Skeletal muscle satellite cell (primary cell): Measurements from ENCODE around the gene ENPP6.
"Not testable (repeated sequence)": the region's sequence is repeated elsewhere in the genome, so short reads cannot be mapped to it uniquely, and the experiment has no call there.

Experiments used
- H3K27me3 ChIP-seq: 2 replicates; pipeline ENCODE4 v1.7.0; 2013; ENCODE audit warnings: low read length; ENCODE audit not compliant: control insufficient read depth, insufficient read depth
- H3K36me3 ChIP-seq: 2 replicates; pipeline ENCODE4 v1.7.0; 2013; ENCODE audit warnings: mild to moderate bottlenecking, control low read depth, low read length; ENCODE audit not compliant: insufficient read depth
- H3K4me1 ChIP-seq: 2 replicates; pipeline ENCODE4 v1.7.0; 2013; ENCODE audit warnings: low read length; ENCODE audit not compliant: control insufficient read depth, insufficient read depth
- H3K4me2 ChIP-seq: 2 replicates; pipeline ENCODE4 v1.7.0; 2013; ENCODE audit warnings: mild to moderate bottlenecking, low read length
- H3K4me3 ChIP-seq: 2 replicates; pipeline ENCODE4 v1.7.0; 2013; ENCODE audit warnings: low read length
- H3K9ac ChIP-seq: 2 replicates; pipeline ENCODE4 v1.7.0; 2013; ENCODE audit warnings: mild to moderate bottlenecking, low read depth, low read length, moderate library complexity
- H3K9me3 ChIP-seq: replicated peaks from 2 replicates; pipeline ENCODE4 v1.7.0; 2013; ENCODE audit warnings: mild to moderate bottlenecking, control low read depth, low read length

The ENPP6 gene

GRCh38 chr4:184142121-184143000 is 75.3 kb downstream of the ENPP6 start:
- Histone ChIP-seq H3K27me3 (no peaks in the 10 kb centered on the region), H3K36me3 (no peaks in the 10 kb centered on the region), H3K9me3 (peaks cover 3% of the 10 kb centered on the region), H3K4me2 (no peak overlapping the region), H3K9ac (no peak overlapping the region), H3K4me3 (no peak overlapping the region), H3K4me1 (no peaks in the 10 kb centered on the region)

- H3K9me3 ChIP-seq = not testable (repeated sequence)
Observed at GRCh38 chr4:184140901-184141300, 76.8 kb downstream of the ENPP6 start.

GRCh38 chr4:184136525-184136924 is 81.1 kb downstream of the ENPP6 start:
- Histone ChIP-seq H3K9ac (no peak overlapping the region), H3K36me3 (no peaks in the 10 kb centered on the region), H3K9me3 (peaks cover 3% of the 10 kb centered on the region), H3K4me2 (no peak overlapping the region), H3K27me3 (no peaks in the 10 kb centered on the region), H3K4me1 (no peaks in the 10 kb centered on the region), H3K4me3 (no peak overlapping the region)

More at GRCh38 chr4:184140901-184141300, 76.8 kb downstream of the ENPP6 start:
- H3K27me3 ChIP-seq, H3K4me2 ChIP-seq, H3K36me3 ChIP-seq, H3K9ac ChIP-seq, H3K4me3 ChIP-seq, H3K4me1 ChIP-seq: not testable (repeated sequence)

GRCh38 chr4:184126800-184127199 is 90.9 kb downstream of the ENPP6 start:
- H3K9me3 ChIP-seq = no peaks in the 10 kb centered on the region
- no peaks in the 10 kb centered on the region for H3K27me3 ChIP-seq
- H3K4me3 ChIP-seq = no peak overlapping the region
- H3K4me1 ChIP-seq = no peaks in the 10 kb centered on the region
- no peak overlapping the region for H3K4me2 ChIP-seq
- H3K36me3 ChIP-seq = no peaks in the 10 kb centered on the region
- no peak overlapping the region for H3K9ac ChIP-seq

GRCh38 chr4:184122631-184123408 is 94.9 kb downstream of the ENPP6 start:
- Histone ChIP-seq H3K9ac (no peak overlapping the region), H3K4me2 (no peak overlapping the region), H3K9me3 (no peaks in the 10 kb centered on the region), H3K27me3 (no peaks in the 10 kb centered on the region), H3K4me1 (no peaks in the 10 kb centered on the region), H3K36me3 (no peaks in the 10 kb centered on the region), H3K4me3 (no peak overlapping the region)

- no peaks in the 10 kb centered on the region for H3K4me1 ChIP-seq
- no peaks in the 10 kb centered on the region for H3K36me3 ChIP-seq
- no peak overlapping the region for H3K4me3 ChIP-seq
- no peaks in the 10 kb centered on the region for H3K9me3 ChIP-seq
- no peak overlapping the region for H3K4me2 ChIP-seq
- H3K9ac ChIP-seq = no peak overlapping the region
- no peaks in the 10 kb centered on the region for H3K27me3 ChIP-seq
Observed at GRCh38 chr4:184120549-184121127, 97.0 kb downstream of the ENPP6 start.

GRCh38 chr4:184117662-184118199 is 99.9 kb downstream of the ENPP6 start:
- H3K27me3 ChIP-seq = no peaks in the 10 kb centered on the region
- H3K4me1 ChIP-seq = no peaks in the 10 kb centered on the region

GRCh38 chr4:184115399-184115798 is 102.3 kb downstream of the ENPP6 start:
- H3K9me3 ChIP-seq = no peaks in the 10 kb centered on the region
- no peaks in the 10 kb centered on the region for H3K27me3 ChIP-seq
- H3K36me3 ChIP-seq = no peaks in the 10 kb centered on the region
- no peak overlapping the region for H3K4me2 ChIP-seq
- no peaks in the 10 kb centered on the region for H3K4me1 ChIP-seq
- H3K4me3 ChIP-seq = no peak overlapping the region
- no peak overlapping the region for H3K9ac ChIP-seq

More at GRCh38 chr4:184117662-184118199, 99.9 kb downstream of the ENPP6 start:
- no peak overlapping the region for H3K9ac ChIP-seq
- no peaks in the 10 kb centered on the region for H3K36me3 ChIP-seq
- H3K4me3 ChIP-seq = no peak overlapping the region
- no peaks in the 10 kb centered on the region for H3K9me3 ChIP-seq
- H3K4me2 ChIP-seq = no peak overlapping the region

GRCh38 chr4:184114431-184114830 is 103.2 kb downstream of the ENPP6 start:
- Histone ChIP-seq H3K9me3 (no peaks in the 10 kb centered on the region), H3K4me2 (no peak overlapping the region), H3K27me3 (no peaks in the 10 kb centered on the region), H3K4me1 (no peaks in the 10 kb centered on the region), H3K9ac (no peak overlapping the region), H3K36me3 (no peaks in the 10 kb centered on the region), H3K4me3 (no peak overlapping the region)

GRCh38 chr4:184112006-184112550 is 105.6 kb downstream of the ENPP6 start:
- Histone ChIP-seq H3K4me2 (no peak overlapping the region), H3K27me3 (no peaks in the 10 kb centered on the region), H3K9me3 (no peaks in the 10 kb centered on the region), H3K4me3 (no peak overlapping the region), H3K9ac (no peak overlapping the region), H3K4me1 (no peaks in the 10 kb centered on the region), H3K36me3 (no peaks in the 10 kb centered on the region)

GRCh38 chr4:184111233-184111832 is 106.3 kb downstream of the ENPP6 start:
- Histone ChIP-seq H3K4me3 (no peak overlapping the region), H3K36me3 (no peaks in the 10 kb centered on the region), H3K4me2 (no peak overlapping the region), H3K4me1 (no peaks in the 10 kb centered on the region), H3K9me3 (no peaks in the 10 kb centered on the region), H3K27me3 (no peaks in the 10 kb centered on the region), H3K9ac (no peak overlapping the region)
